WI38 (cell line): ENCODE measurements around the gene CHAT.

Experiments used
- H3K4me3 ChIP-seq: 2 replicates; pipeline ENCODE4 v1.5.1; 2011; ENCODE audit warnings: low read depth, mild to moderate bottlenecking, control low read depth, low read length
- CTCF ChIP-seq: IDR thresholded peaks from 2 replicates; pipeline ENCODE4 v1.5.1; 2012; ENCODE audit warnings: low read depth, mild to moderate bottlenecking, control low read depth, low read length

CHAT gene

GRCh38 chr10:49597426-49598163 is 16.2 kb upstream of the CHAT start:
- TF ChIP-seq CTCF = no peak
- no peak overlapping the region for H3K4me3 ChIP-seq

- H3K4me3 ChIP-seq = no peak overlapping the region
- TF ChIP-seq CTCF = no peak
Observed at GRCh38 chr10:49598164-49598856, 15.5 kb upstream of the CHAT start.

GRCh38 chr10:49598986-49599385 is 14.9 kb upstream of the CHAT start:
- no peak for TF ChIP-seq CTCF

GRCh38 chr10:49599546-49599945 is 14.3 kb upstream of the CHAT start:
- TF ChIP-seq CTCF = no peak
- H3K4me3 ChIP-seq = no peak overlapping the region

More at GRCh38 chr10:49598986-49599385, 14.9 kb upstream of the CHAT start:
- no peak overlapping the region for H3K4me3 ChIP-seq

GRCh38 chr10:49600046-49600445 is 13.8 kb upstream of the CHAT start:
- no peak overlapping the region for H3K4me3 ChIP-seq
- no peak for TF ChIP-seq CTCF

GRCh38 chr10:49600781-49601400 is 12.9 kb upstream of the CHAT start:
- TF ChIP-seq CTCF = no peak
- H3K4me3 ChIP-seq = no peak overlapping the region

- no peak for TF ChIP-seq CTCF
Observed at GRCh38 chr10:49601857-49602256, 12.0 kb upstream of the CHAT start.

More at GRCh38 chr10:49601857-49602256, 12.0 kb upstream of the CHAT start:
- no peak overlapping the region for H3K4me3 ChIP-seq
